NK-92 (cell line): ENCODE measurements around the gene FOXA2.

Experiments
- DNase-seq: peaks from one replicate; lab custom pipeline; 2025; ENCODE audit not compliant: unreplicated experiment; lab: John Stamatoyannopoulos, UW

Gene FOXA2

GRCh38 chr20:22542427-22542826 lies 41.9 kb downstream of the FOXA2 start:
- DNase-seq = no peak

DNA sequence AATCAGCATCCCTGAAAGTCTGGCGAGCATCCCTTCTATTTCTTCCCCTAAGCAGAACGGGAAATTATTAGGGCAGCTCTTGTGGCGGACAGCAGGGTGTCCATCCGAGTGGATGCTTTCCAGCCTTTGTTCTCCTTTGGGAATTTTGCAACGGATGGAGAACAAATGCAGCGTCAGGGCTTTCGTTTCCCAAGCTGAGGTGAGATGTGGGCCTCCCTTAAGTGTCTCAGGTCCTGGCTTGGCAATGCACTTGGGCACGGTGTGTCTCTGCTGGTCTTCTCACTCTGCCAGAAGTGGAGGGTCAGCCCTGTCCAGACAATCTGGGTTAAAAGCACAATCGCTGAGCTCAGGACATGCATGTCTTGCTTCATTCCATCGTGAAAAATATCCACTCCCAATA lies 43.5 kb downstream of the FOXA2 start:
- DNase-seq = no peak

DNA sequence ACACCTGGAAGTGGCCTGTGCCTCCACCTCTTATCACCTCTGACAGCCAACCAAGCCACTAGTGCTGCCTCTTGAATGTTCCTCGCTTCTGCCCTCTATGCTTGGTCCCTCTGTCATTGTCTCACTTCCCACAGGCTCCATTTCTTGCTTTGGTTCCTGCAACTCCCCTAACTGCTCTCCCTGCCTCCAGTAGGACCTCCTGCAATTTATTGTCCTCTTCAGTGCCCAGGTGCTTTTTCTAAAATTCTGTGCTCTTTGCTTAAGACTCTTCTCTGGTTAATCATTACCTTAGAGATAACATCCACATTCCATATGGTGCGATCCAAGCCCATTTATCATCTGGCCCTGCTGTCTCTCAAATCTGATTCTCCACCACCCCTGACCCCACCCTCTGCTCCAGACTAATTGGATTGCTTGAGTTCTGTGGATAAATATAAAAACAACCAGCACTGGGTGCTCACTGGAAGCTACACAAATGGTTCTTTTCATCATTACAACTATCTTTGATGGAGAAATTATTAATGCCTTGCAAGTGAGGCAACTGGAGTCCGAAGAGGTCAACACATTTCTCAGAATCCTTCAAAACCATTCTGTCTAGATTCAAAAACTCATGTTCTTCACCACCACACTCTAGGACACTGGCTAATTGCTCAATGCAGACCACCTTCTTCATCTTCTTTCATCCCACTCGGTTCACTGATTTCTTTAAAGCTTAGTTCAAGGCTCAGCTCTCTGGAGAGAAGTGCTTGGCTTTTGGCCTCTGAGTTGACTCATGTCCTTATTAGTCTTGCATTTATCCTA lies 47.2 kb downstream of the FOXA2 start:
- no peak for DNase-seq

GRCh38 chr20:22536141-22536828 lies 48.1 kb downstream of the FOXA2 start:
- DNase-seq = no peak

DNA sequence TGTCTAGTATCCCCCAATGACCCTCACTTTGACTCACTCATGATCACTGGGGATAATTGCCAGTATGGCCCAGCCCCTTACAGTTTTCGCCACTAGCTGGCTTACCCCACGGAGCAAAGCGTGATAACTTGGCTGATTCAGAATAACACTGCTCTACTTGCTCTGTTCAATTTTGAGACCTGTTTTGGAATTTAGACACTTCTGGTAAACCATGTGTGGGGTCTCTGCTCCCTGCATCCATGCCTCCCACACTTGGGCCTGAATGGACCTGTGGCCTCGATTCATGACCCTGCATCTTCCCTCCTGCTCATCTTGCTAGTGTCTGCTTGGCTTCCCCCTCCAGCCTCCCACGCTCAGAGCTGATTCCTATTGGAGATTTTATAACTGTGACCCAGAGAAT lies 48.9 kb downstream of the FOXA2 start:
- DNase-seq = no peak

DNA sequence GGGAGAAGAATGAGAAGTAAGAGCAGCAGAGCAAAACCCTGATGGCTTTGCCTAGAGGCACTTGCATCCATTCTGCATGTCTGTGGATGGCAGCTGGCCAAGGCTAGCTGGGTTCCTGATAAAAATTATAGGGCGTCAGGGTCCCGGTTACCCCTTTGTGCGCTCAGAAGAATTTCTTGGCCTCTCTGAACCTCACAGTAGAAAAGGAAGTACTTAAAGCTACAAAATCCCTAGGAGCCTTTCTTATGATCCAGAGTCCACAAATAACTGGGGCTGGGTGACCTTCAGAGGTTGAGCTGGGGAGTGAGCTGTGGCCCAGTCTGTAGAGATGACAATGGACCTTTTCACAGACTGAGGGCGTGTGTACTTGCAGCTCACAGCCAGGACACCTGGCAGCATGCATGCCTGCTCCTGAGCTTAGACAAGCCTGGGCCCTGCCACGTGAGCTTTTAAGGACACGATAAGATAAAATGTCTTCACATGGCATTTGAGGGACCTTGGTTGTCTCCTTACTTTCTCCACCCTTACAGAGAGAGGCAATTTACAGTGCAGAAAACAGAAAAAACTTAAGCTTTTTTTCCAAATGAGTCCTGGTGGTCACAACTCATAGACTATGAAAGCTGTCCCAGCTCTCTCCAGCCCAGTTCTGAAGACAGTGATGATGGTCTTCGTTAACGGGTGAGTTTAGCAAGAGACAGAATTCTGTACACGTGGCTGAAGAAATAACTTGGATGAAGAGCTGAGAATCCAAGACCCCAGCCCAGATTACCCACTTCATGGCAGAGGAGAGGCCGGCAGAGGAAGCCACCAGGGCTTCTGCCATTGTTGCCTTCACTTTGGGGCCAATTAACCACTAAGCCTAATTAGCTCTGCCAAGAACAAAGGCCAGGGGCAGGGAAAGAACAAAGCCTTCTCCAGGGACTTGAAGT lies 50.3 kb downstream of the FOXA2 start:
- DNase-seq = no peak

DNA sequence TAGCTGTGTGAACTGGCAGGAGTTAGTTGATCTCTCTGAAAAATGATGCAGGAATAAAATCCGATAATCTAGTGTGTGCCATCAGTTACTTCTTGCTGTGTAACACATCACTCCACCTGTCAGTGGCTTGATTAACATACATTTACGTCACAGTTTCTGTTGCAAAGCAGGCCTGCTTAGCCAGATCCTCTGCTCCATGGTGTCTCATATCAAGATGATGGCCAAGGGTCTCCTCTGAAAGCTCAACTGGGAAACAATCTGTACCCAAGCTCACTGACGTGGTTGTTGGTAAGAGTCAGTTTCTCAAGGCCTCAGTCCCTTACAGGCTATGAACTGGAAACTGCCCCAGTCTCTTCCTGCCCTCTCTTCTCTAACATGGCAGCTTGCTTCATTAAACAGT lies 51.8 kb downstream of the FOXA2 start:
- DNase-seq = no peak

GRCh38 chr20:22531756-22532155 lies 52.6 kb downstream of the FOXA2 start:
- no peak for DNase-seq

DNA sequence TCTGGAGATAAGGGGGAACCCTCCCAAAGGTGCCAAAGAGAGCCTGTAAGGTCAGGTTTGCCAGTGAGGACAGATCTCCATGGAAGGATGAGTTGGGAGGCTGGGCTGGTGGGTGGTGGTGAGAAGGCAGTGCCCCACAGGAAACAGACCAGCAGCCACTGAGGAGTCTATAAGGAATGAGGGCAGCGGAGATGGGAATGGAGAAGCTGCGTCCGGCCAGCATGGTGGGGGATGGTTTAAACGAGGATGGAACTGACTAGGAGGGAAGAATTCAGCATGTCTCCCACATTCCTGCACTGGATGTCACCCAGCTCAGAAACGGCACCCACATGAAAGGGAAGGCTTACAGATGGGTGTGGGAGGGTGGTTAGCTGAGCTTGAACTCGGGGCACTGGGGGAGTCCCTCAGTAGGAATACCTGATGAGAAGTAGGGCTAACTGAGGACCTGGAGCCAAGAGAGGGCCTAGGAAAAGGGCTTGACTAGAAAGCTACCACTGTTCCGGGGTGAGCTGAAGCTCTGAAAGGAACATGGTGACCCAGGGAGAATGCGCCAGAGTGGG lies 53.2 kb downstream of the FOXA2 start:
- no peak for DNase-seq
